SH-SY5Y (cell line): Measurements from ENCODE around the gene INSYN1.

Experiments used
- GATA2 ChIP-seq: IDR thresholded peaks from 2 replicates; pipeline ENCODE4 v1.6.1; 2011; ENCODE audit warnings: mild to moderate bottlenecking, low read depth, low read length
- GATA3 ChIP-seq: IDR thresholded peaks from 2 replicates; pipeline ENCODE4 v1.6.1; 2011; ENCODE audit warnings: low read depth, mild to moderate bottlenecking, low read length, moderate library complexity

Gene INSYN1

GRCh38 chr15:73716417-73716816, 36.7 kb downstream of the INSYN1 start:
- TF ChIP-seq GATA3 (no peak), GATA2 (no peak)

- no peak for TF ChIP-seq GATA2
- no peak for TF ChIP-seq GATA3
Observed at GRCh38 chr15:73715417-73715816, 37.7 kb downstream of the INSYN1 start.

- TF ChIP-seq GATA2 = no peak
- no peak for TF ChIP-seq GATA3
Observed at GRCh38 chr15:73714695-73715301, 38.4 kb downstream of the INSYN1 start.

- TF ChIP-seq GATA3 = no peak
- no peak for TF ChIP-seq GATA2
Observed at GRCh38 chr15:73712107-73712506, 41.0 kb downstream of the INSYN1 start.

GRCh38 chr15:73711526-73711925, 41.6 kb downstream of the INSYN1 start:
- TF ChIP-seq GATA2 (no peak), GATA3 (no peak)

GRCh38 chr15:73710321-73710720, 42.8 kb downstream of the INSYN1 start:
- TF ChIP-seq GATA2 = no peak
- no peak for TF ChIP-seq GATA3

GRCh38 chr15:73709686-73710085, 43.5 kb downstream of the INSYN1 start:
- TF ChIP-seq GATA2 (no peak), GATA3 (no peak)

GRCh38 chr15:73709241-73709640, 43.9 kb downstream of the INSYN1 start:
- no peak for TF ChIP-seq GATA2
- TF ChIP-seq GATA3 = no peak

- TF ChIP-seq GATA2 = no peak
- no peak for TF ChIP-seq GATA3
Observed at GRCh38 chr15:73708691-73709090, 44.5 kb downstream of the INSYN1 start.

- no peak for TF ChIP-seq GATA3
- TF ChIP-seq GATA2 = no peak
Observed at GRCh38 chr15:73704869-73705645, 48.1 kb downstream of the INSYN1 start.

- no peak for TF ChIP-seq GATA2
Observed at GRCh38 chr15:73700041-73700842, 52.9 kb downstream of the INSYN1 start.

- no peak for TF ChIP-seq GATA3
- TF ChIP-seq GATA2 = no peak
Observed at GRCh38 chr15:73699249-73700040, 53.7 kb downstream of the INSYN1 start.

GRCh38 chr15:73697033-73697467, 56.1 kb downstream of the INSYN1 start:
- TF ChIP-seq GATA2 = no peak
- no peak for TF ChIP-seq GATA3

GRCh38 chr15:73696641-73697001, 56.5 kb downstream of the INSYN1 start:
- TF ChIP-seq GATA3 (no peak), GATA2 (no peak)
